ENCODE measurements around the gene CCDC178. TPM values are rescaled to one million over a fixed set of nuclear protein-coding genes. Genes with fewer than 3 reads are reported as not detected.

Gene CCDC178
- total and polyA plus RNA-seq, 12 donors: 0.13 to 6.5 (median 0.87) TPM; not detected in 5

GRCh38 chr18:32899819-32900218, 540.7 kb downstream of the CCDC178 start:
- no peak overlapping the region for H3K27ac ChIP-seq
- intact Hi-C loops (cut with DNase I): no loop called here
- no peaks in the 10 kb centered on the region for H3K9me3 ChIP-seq (replicated peaks in 1 of 3)
- TF ChIP-seq CTCF (IDR thresholded peaks at IDR 0.05) (no peak), POLR2A (IDR thresholded peaks at IDR 0.05) (no peak)
- no peaks in the 10 kb centered on the region for H3K36me3 ChIP-seq (replicated peaks in 1 of 2)
- 39 to 61% (median 53%) methylated on average over 3 of the region's 3 CpGs for WGBS, 4 donors
- H3K27me3 ChIP-seq: no peaks in the 10 kb centered on the region
- H3K4me3 ChIP-seq: no peak overlapping the region
- H3K4me1 ChIP-seq (replicated peaks in 1 of 2): no peaks in the 10 kb centered on the region
- no peak for DNase-seq

GRCh38 chr18:32896776-32897547, 543.6 kb downstream of the CCDC178 start:
- Histone ChIP-seq H3K4me3 (no peak overlapping the region), H3K36me3 (replicated peaks in 1 of 2) (no peaks in the 10 kb centered on the region), H3K27ac (no peak overlapping the region), H3K27me3 (no peaks in the 10 kb centered on the region), H3K4me1 (replicated peaks in 1 of 2) (no peaks in the 10 kb centered on the region), H3K9me3 (replicated peaks in 1 of 3) (no peaks in the 10 kb centered on the region)
- DNase-seq: no peak
- TF ChIP-seq POLR2A (IDR thresholded peaks at IDR 0.05): no peak
- no peak for TF ChIP-seq CTCF (IDR thresholded peaks at IDR 0.05)
- 54 to 59% (median 56%) methylated on average over 4 of the region's 4 CpGs for WGBS, 4 donors
- intact Hi-C loops (cut with DNase I): no loop called here

DNA sequence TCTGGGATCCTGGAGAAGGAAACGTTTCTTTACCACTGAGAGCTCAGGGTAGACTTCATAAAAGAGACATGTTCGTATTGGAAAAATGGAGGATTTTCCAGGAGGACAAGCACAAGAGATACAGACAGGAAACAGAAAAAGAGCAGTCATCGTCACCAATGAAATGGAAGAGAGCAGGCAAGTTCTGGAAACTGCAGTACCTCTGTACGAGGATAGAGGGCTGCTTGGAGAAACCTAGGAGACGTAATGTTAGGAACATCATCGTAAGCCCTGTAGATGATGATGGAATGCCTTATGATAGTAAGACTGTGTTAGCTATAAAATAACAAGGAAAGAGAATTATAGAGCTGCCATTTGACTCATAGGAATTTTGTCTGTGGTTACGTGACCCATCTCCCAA, 546.6 kb downstream of the CCDC178 start:
- no peak for DNase-seq
- intact Hi-C loops (cut with DNase I): no loop called here
- Histone ChIP-seq H3K27me3 (no peaks in the 10 kb centered on the region), H3K4me1 (replicated peaks in 1 of 2) (no peaks in the 10 kb centered on the region), H3K36me3 (replicated peaks in 1 of 2) (no peaks in the 10 kb centered on the region), H3K27ac (no peak overlapping the region), H3K4me3 (no peak overlapping the region), H3K9me3 (replicated peaks in 1 of 3) (no peaks in the 10 kb centered on the region)
- TF ChIP-seq CTCF (IDR thresholded peaks at IDR 0.05) (no peak), POLR2A (IDR thresholded peaks at IDR 0.05) (no peak)
- WGBS, 4 donors: 74 to 83% (median 78%) methylated on average over 7 of the region's 7 CpGs

- TF ChIP-seq POLR2A (IDR thresholded peaks at IDR 0.05) (no peak), CTCF (IDR thresholded peaks at IDR 0.05) (no peak)
- no peak for DNase-seq
- Histone ChIP-seq H3K4me3 (no peak overlapping the region), H3K9me3 (replicated peaks in 1 of 3) (no peaks in the 10 kb centered on the region), H3K4me1 (replicated peaks in 1 of 2) (no peaks in the 10 kb centered on the region), H3K27ac (no peak overlapping the region), H3K27me3 (no peaks in the 10 kb centered on the region), H3K36me3 (replicated peaks in 1 of 2) (no peaks in the 10 kb centered on the region)
- intact Hi-C loops (cut with DNase I): no loop called here
- 74 to 88% (median 85%) methylated on average over 3 of the region's 3 CpGs for WGBS, 4 donors
These were observed 548.7 kb downstream of the CCDC178 start for GRCh38 chr18:32891797-32892196.

Measured in adrenal gland (tissue), 12 donors.